ENCODE results near the gene UGT1A4.

DNA sequence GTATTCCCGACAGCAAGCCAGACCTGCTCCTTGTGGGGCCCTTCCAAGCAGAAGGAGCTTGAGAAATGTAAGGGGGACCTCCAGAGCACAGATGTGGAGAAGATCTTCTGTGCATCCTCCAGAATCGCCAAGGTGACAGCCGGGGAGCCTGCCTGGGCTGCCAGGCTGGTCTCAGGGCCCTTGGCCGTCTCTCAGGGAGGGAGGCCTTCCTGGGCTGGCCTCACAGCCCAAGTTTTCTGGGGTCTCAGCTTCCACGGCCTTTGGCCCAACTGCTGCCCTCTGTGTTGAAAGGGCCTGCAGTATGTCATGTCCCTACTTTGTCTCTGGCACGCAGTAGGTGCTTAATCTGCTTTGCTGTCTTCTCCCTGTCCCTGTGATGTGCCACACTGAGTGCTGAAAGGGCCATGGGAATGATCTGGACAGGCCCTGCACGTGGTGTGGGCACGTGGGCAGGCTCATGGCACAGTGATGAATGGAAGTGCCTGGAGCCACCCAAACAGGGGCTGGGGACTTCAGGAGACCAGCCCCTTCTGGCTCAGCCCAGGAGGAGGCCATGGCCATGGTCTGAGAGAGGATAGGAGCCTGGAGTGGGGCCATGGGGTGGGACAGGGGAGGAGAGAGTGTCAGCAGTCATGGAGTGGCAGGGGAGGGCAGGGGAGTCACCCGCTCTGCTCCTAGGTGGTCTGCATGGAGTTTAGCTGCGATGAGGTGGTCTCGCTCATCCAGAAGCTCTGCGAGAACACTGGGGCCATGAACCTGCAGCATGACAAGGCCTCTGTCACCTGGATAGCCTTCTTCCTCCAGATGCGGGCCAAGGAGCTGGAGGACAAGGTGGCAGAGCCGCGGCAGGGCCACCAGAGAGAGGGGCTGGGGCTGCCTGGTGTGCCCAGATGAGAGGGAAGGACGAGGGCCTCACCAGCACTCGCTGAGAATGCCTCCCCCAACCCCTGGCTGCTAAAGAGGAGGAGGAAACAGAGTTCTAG lies 100.4 kb downstream of the UGT1A4 start:
- TF ChIP-seq, protein P1, sequence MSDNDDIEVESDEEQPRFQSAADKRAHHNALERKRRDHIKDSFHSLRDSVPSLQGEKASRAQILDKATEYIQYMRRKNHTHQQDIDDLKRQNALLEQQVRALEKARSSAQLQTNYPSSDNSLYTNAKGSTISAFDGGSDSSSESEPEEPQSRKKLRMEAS (IDR thresholded peaks at IDR 0.05), result no peak
- TF ChIP-seq CEBPB (IDR thresholded peaks at IDR 0.05; ENCODE audit: low read depth) (no peak), POLR2A (IDR thresholded peaks at IDR 0.05; ENCODE audit: borderline replicate concordance, extremely low read depth, insufficient read depth, insufficient read length) (no peak)
- TF ChIP-seq, protein P2, sequence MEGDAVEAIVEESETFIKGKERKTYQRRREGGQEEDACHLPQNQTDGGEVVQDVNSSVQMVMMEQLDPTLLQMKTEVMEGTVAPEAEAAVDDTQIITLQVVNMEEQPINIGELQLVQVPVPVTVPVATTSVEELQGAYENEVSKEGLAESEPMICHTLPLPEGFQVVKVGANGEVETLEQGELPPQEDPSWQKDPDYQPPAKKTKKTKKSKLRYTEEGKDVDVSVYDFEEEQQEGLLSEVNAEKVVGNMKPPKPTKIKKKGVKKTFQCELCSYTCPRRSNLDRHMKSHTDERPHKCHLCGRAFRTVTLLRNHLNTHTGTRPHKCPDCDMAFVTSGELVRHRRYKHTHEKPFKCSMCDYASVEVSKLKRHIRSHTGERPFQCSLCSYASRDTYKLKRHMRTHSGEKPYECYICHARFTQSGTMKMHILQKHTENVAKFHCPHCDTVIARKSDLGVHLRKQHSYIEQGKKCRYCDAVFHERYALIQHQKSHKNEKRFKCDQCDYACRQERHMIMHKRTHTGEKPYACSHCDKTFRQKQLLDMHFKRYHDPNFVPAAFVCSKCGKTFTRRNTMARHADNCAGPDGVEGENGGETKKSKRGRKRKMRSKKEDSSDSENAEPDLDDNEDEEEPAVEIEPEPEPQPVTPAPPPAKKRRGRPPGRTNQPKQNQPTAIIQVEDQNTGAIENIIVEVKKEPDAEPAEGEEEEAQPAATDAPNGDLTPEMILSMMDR (IDR thresholded peaks at IDR 0.05 in 2 of 3, conservative IDR thresholded peaks at IDR 0.05 in 1 of 3; ENCODE audit: borderline replicate concordance in 1 of 3, insufficient read depth in 1 of 3, low read depth in 2 of 3, low read length in 2 of 3), result no peak

All from HCT116 (cell line).